GM10248 (cell line): ENCODE data around the gene GNG7.
"Not testable (repeated sequence)": the region's sequence is repeated elsewhere in the genome, so short reads cannot be mapped to it uniquely, and the experiment has no call there.

ENCODE experiments used
- CTCF ChIA-PET: fragments of 300-600 bp; sonication (Branson Sonifier 250); formaldehyde crosslinking; extraction: SDS; loops from one replicate; lab custom pipeline; 2021; ENCODE audit warnings: antibody characterized with exemption; lab: Yijun Ruan, JAX
- POLR2A ChIA-PET: fragments of 350-650 bp; sonication (Branson Sonifier 250); formaldehyde crosslinking; extraction: SDS; loops from one replicate; lab custom pipeline; 2020; ENCODE audit warnings: antibody characterized with exemption; lab: Yijun Ruan, JAX
- DNase-seq: peaks from one replicate; pipeline ENCODE4 v3.0.0; 2012; ENCODE audit errors: extremely low spot score
- TF ChIP-seq, protein P1 (sequence below): IDR thresholded peaks from 2 replicates; pipeline ENCODE4 v1.5.1; 2012; ENCODE audit warnings: mild to moderate bottlenecking, low read depth; ENCODE audit errors: extremely low read depth, missing control alignments, control extremely low read depth

The GNG7 gene

DNA sequence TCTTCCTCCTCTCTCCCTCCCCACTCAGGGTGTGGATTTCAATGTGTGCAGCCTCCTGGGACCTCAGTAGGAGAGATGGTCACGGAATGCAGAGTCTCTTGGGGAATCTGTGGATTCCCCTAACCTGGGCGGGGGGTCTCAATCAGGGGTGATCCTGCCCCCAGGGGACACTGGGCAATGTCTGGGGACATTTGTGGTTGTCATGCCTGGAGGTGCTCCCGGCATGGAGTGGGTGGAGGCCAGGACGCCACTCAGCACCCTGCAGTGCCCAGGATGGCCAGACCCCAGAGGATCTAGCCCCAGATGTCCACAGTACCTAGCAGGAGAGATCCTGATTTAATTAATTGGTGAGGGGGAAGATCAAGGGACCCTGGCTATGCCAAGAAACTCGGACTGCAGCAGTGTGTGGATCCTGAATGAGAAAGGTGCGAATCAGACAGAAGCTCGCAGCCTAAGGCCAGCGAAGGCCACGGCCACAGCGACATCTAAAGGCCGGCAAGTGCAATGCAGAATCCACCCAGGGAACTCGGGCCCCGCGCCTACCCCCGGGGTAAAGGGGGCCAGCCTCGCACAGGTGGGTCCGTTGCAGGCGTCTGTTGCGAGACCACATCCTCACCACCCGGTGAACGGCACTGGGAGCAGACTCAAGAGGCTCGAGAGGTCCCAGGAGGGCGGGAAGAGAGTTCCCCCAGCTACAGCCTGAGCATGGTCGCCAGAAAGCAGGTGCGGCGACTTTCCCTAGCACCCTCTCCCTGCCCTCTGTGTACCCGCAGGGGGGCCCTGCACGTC is 88.8 kb downstream of the GNG7 start:
- DNase-seq: peak; percentile 67
- ChIA-PET CTCF (interaction anchor here (0.7 to 8.9 kb wide), 28 partner anchors 9 to 375 kb away, joined by 3 to 126 read pairs (median 4); partner anchors contain the start of genes GADD45B, LMNB2, LSM7 and SPPL2B), POLR2A (interaction anchor here (1.3 to 1.6 kb wide), 2 partner anchors 135 to 137 kb away, joined by 4 to 26 read pairs; partner anchors contain the start of gene GADD45B)
- TF ChIP-seq, protein P1, sequence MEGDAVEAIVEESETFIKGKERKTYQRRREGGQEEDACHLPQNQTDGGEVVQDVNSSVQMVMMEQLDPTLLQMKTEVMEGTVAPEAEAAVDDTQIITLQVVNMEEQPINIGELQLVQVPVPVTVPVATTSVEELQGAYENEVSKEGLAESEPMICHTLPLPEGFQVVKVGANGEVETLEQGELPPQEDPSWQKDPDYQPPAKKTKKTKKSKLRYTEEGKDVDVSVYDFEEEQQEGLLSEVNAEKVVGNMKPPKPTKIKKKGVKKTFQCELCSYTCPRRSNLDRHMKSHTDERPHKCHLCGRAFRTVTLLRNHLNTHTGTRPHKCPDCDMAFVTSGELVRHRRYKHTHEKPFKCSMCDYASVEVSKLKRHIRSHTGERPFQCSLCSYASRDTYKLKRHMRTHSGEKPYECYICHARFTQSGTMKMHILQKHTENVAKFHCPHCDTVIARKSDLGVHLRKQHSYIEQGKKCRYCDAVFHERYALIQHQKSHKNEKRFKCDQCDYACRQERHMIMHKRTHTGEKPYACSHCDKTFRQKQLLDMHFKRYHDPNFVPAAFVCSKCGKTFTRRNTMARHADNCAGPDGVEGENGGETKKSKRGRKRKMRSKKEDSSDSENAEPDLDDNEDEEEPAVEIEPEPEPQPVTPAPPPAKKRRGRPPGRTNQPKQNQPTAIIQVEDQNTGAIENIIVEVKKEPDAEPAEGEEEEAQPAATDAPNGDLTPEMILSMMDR: peak; percentile 94

DNA sequence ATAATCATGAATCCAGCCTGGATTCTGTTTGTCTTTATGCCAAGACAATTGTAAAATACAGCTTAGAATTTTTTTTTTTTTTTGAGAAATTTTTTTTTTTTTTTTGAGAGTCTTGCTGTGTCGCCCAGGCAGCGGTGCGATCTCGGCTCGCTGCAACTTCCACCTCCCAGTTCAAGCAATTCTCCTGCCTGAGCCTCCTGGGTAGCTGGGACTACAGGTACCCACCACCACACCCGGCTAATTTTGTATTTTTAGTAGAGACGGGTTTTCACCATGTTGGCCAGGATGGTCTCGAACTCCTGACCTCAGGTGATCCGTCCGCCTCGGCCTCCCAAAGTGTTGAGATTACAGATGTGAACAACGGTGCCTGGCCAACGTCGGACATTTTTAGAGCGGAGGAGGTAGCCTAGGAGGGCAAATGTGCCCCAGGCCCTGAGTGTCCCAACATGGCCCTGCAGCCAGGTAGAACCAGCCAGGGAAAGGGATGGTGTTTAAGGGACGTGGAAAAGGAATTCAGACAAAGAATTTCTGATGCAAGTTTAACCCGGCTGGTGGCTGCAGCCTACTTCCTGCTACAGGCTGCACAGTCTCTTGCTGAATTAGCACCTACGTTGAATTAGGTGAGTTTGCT is 89.8 kb downstream of the GNG7 start:
- ChIA-PET CTCF (interaction anchor here (0.7 to 8.9 kb wide), 10 partner anchors 10 to 148 kb away, joined by 3 to 126 read pairs (median 12); partner anchors contain the start of gene GADD45B), POLR2A (interaction anchor here (0.7 to 1.0 kb wide), 2 partner anchors 136 to 137 kb away, joined by 4 to 5 read pairs; no protein-coding TSS in a partner anchor)
- no peak for DNase-seq
- TF ChIP-seq, protein P1: no peak

DNA sequence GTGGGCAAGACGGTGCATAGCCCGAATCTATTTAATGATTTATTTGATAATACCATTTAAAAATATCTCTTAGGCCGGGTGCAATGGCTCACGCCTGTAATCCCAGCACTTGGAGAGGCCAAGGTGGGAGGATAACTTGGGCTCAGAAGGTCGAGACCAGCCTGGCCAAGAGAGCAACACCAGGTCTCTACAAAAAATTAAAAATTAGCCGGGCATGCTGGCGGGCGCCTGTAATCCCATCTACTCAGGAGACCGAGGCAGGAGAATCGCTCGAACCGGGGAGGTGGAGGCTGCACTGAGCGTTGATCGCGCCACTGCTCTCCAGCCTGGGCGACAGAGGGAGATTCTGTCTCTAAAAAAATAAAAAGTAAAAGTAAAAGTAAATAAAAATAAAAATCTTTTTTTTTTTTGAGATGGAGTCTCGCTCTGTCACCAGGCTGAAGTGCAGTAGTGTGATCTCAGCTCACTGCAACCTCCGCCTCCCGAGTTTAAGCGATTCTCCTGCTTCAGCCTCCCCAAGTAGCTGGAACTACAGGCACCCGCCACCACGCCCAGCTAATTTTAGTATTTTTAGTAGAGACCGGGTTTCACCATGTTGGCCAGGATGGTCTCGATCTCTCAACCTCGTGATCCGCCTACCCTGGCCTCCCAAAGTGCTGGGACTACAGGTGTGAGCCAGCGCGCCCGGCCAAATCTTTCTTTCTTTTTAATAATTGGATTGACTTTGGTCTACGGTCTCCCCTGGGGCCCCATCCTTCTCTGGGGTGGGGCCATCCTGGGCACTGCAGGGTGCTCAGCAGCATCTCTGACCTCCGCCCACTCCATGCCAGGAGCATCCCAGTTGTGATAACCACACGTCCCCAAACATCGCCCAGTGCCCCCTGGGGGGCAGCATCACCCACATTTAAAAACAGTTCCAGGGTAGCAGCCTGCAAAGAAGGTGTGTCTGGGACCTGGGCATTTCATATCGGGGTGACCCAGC is 90.7 kb downstream of the GNG7 start:
- POLR2A ChIA-PET: interaction anchor here (0.5 to 5.8 kb wide), 10 partner anchors 9 to 942 kb away, joined by 3 to 275 read pairs (median 6); partner anchors contain the start of gene GADD45B
- CTCF ChIA-PET: interaction anchor here (0.7 to 8.9 kb wide), 39 partner anchors 9 to 460 kb away, joined by 3 to 126 read pairs (median 5); partner anchors contain the start of genes AP3D1, GADD45B, LMNB2 and TIMM13
- TF ChIP-seq, protein P1: peak; percentile 4
- DNase-seq: no peak

DNA sequence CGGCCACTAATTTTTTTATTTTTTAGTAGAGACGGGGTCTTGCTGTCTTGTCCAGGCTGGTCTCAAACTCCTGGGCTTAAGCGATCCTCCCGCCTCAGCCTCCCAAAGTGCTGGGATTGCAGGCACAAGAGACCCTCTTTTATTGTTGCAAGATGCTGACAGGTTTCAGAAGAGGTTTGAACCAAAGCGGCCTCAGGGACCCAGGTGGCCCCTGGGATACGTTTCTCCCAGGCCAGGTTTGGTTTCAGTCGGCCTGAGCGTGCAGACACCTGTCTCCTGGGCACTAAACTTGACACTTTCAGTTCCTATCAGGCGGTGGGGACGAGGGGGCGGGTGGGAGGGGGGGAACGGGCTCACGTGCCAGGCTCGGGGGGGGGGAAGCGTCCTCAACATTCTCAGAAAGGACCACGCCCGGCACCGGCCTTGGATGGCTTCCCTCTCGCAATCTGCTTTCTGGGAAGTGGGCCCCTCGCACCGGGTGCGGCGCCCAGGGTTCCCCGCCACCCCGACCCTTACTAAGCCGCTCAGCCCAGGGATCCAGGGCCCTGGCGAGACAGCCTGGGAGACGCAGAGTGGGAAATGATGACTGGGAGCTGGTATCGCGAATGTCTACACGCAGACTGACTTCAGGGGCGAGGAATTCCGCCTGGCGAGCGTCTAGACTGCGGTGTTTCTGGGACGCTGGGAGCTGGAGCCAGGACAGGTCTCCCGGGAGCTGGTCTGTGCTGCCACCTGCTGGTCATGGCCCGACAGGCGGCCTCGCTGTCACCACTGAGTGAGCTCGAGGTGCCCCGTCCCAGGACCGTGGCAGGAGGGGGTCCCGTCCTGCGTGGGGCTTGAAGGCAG is 91.6 kb downstream of the GNG7 start:
- DNase-seq: peak; percentile 72
- ChIA-PET CTCF (interaction anchor here (0.7 to 8.9 kb wide), 37 partner anchors 8 to 459 kb away, joined by 3 to 126 read pairs (median 5); partner anchors contain the start of genes AP3D1, GADD45B, LMNB2 and TIMM13), POLR2A (interaction anchor here (0.5 to 5.8 kb wide), 10 partner anchors 10 to 943 kb away, joined by 3 to 275 read pairs (median 6); partner anchors contain the start of gene GADD45B)
- TF ChIP-seq, protein P1: peak; percentile 99

DNA sequence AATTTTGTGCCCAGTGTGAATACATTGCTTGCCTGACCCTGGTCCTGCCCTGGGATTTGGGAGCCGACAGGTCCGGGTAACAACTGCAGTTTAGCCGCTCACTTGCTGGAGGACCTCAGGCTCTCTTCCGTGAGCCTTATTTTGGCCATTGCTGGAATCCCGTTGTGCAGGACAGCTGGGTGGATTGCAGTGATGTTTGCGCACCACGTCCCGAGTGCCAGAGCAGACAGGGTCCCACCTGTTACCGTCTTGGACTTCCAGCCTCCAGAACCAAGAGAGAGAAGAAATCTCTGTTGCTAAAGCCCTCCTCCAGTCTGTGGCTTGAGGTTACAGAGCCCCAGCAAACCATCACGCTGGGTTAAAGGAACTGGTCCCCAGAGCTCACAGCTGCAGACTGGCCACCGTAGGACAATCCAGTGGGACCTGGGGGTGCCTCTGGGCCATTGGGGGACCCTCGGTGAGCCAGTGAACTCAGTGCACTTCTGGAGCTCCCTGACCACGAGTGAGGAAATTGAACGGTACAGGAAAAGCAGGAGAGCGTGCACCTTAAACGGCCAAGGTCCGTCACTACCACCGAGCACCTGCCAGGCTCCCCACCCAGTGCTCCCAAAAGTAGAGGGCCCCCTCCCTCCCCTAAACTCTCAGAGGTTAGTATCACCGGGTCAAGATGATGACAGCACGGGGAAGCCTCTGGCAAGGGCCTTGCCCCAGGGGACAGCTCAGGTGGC is 92.9 kb downstream of the GNG7 start:
- TF ChIP-seq, protein P1: peak; percentile 18
- no peak for DNase-seq
- CTCF ChIA-PET: interaction anchor here (1.0 to 8.9 kb wide), 12 partner anchors 10 to 141 kb away, joined by 3 to 126 read pairs (median 16); partner anchors contain the start of gene GADD45B
- POLR2A ChIA-PET: interaction anchor here (1.0 to 5.8 kb wide), 7 partner anchors 10 to 133 kb away, joined by 3 to 275 read pairs (median 9); partner anchors contain the start of gene GADD45B

DNA sequence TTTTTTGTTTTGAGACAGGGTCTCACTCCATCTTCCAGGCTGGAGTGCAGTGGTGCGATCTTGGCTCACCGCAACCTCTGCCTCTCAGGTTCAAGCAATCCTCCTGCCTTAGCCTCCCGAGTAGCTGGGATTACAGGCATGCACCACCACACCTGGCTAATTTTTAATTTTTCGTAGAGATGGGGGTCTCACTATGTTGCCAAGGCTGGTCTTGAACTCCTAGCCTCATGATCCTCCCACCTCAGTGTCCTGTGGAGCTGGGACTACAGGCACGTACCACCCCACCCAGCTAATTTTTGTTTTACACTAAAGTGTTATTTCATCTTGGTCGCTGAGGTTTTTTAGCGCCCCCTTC is 93.5 kb downstream of the GNG7 start:
- ChIA-PET POLR2A (interaction anchor here (1.0 to 5.8 kb wide), 5 partner anchors 10 to 132 kb away, joined by 3 to 275 read pairs (median 11); partner anchors contain the start of gene GADD45B), CTCF (interaction anchor here (1.5 to 8.9 kb wide), 10 partner anchors 9 to 136 kb away, joined by 3 to 126 read pairs (median 22); partner anchors contain the start of gene GADD45B)
- DNase-seq: not testable (repeated sequence)
